Measurements from ENCODE around the gene SLC25A31.

The SLC25A31 gene

GRCh38 chr4:127730142-127730913 lies at the start of gene SLC25A31:
Gene SLC25A31, plus strand, starts transcription at chr4:127730400. Its CDS starts 146 bp downstream, at chr4:127730546.
- no peak for DNase-seq

GRCh38 chr4:127685292-127685691 lies 44.9 kb upstream of the SLC25A31 start:
- DNase-seq = no peak

- no peak for DNase-seq
Measured at GRCh38 chr4:127686658-127687057, 43.5 kb upstream of the SLC25A31 start.

GRCh38 chr4:127687580-127687979 lies 42.6 kb upstream of the SLC25A31 start:
- no peak for DNase-seq

- DNase-seq = no peak
Measured at GRCh38 chr4:127698789-127699200, 31.4 kb upstream of the SLC25A31 start.

GRCh38 chr4:127708985-127709384 lies 21.2 kb upstream of the SLC25A31 start:
- DNase-seq = peak; percentile 23

- DNase-seq = no peak
Measured at GRCh38 chr4:127709456-127709855, 20.7 kb upstream of the SLC25A31 start.

GRCh38 chr4:127731406-127731805 lies 1.2 kb downstream of the SLC25A31 start:
- DNase-seq = no peak

- DNase-seq = no peak
Measured at GRCh38 chr4:127732623-127733328, 2.6 kb downstream of the SLC25A31 start.

- no peak for DNase-seq
Measured at GRCh38 chr4:127734976-127735375, 4.8 kb downstream of the SLC25A31 start.

GRCh38 chr4:127737295-127737694 lies 7.1 kb downstream of the SLC25A31 start:
- no peak for DNase-seq

GRCh38 chr4:127741247-127741646 lies 11.0 kb downstream of the SLC25A31 start:
- DNase-seq = no peak

GRCh38 chr4:127747883-127748282 lies 17.7 kb downstream of the SLC25A31 start:
- DNase-seq = no peak

GRCh38 chr4:127748957-127749356 lies 18.8 kb downstream of the SLC25A31 start:
- DNase-seq = no peak

GRCh38 chr4:127756906-127757305 lies 26.7 kb downstream of the SLC25A31 start:
- DNase-seq = no peak

GRCh38 chr4:127759228-127759820 lies 29.1 kb downstream of the SLC25A31 start:
- no peak for DNase-seq

GRCh38 chr4:127759893-127760292 lies 29.7 kb downstream of the SLC25A31 start:
- no peak for DNase-seq

GRCh38 chr4:127771535-127772275 lies 41.5 kb downstream of the SLC25A31 start:
- no peak for DNase-seq

- no peak for DNase-seq
Measured at GRCh38 chr4:127772769-127773671, 42.8 kb downstream of the SLC25A31 start.

- DNase-seq = no peak
Measured at GRCh38 chr4:127775843-127776242, 45.6 kb downstream of the SLC25A31 start.

- no peak for DNase-seq
Measured at GRCh38 chr4:127776620-127777019, 46.4 kb downstream of the SLC25A31 start.

GRCh38 chr4:127777487-127777886 lies 47.3 kb downstream of the SLC25A31 start:
- no peak for DNase-seq
